ENCODE results near the gene NR2F1-AS1.

NR2F1-AS1 gene

GRCh38 chr5:93603078-93603792 lies 22.2 kb upstream of the NR2F1-AS1 start:
- no peak for FAIRE-seq

GRCh38 chr5:93602241-93603077 lies 21.4 kb upstream of the NR2F1-AS1 start:
- FAIRE-seq, result no peak

- FAIRE-seq, result no peak
Measured at GRCh38 chr5:93601802-93602155, 20.8 kb upstream of the NR2F1-AS1 start.

- FAIRE-seq, result no peak
Measured at GRCh38 chr5:93601071-93601801, 20.2 kb upstream of the NR2F1-AS1 start.

GRCh38 chr5:93600409-93601070 lies 19.5 kb upstream of the NR2F1-AS1 start:
- no peak for FAIRE-seq

GRCh38 chr5:93599399-93600120 lies 18.5 kb upstream of the NR2F1-AS1 start:
- FAIRE-seq, result no peak

GRCh38 chr5:93599001-93599379 lies 18.0 kb upstream of the NR2F1-AS1 start:
- no peak for FAIRE-seq

GRCh38 chr5:93598091-93599000 lies 17.3 kb upstream of the NR2F1-AS1 start:
- FAIRE-seq, result no peak

- no peak for FAIRE-seq
Measured at GRCh38 chr5:93596676-93597490, 15.9 kb upstream of the NR2F1-AS1 start.

GRCh38 chr5:93596310-93596675 lies 15.3 kb upstream of the NR2F1-AS1 start:
- no peak for FAIRE-seq

- no peak for FAIRE-seq
Measured at GRCh38 chr5:93595420-93596147, 14.6 kb upstream of the NR2F1-AS1 start.

- FAIRE-seq, result no peak
Measured at GRCh38 chr5:93594591-93595419, 13.8 kb upstream of the NR2F1-AS1 start.

GRCh38 chr5:93593476-93594131 lies 12.6 kb upstream of the NR2F1-AS1 start:
- FAIRE-seq, result no peak

GRCh38 chr5:93592883-93593282 lies 11.9 kb upstream of the NR2F1-AS1 start:
- FAIRE-seq, result no peak

- no peak for FAIRE-seq
Measured at GRCh38 chr5:93591323-93591945, 10.4 kb upstream of the NR2F1-AS1 start.

GRCh38 chr5:93590493-93590892 lies 9.5 kb upstream of the NR2F1-AS1 start:
- no peak for FAIRE-seq

GRCh38 chr5:93589829-93590215 lies 8.8 kb upstream of the NR2F1-AS1 start:
- FAIRE-seq, result no peak
